Endothelial cell of umbilical vein (primary cell): ENCODE data around the gene SLC38A2. TPM values are rescaled to one million over a fixed set of nuclear protein-coding genes. Genes with fewer than 3 reads are reported as not detected.

ENCODE experiments used
- BruUV-seq: library from RNA; stranded (reverse); fragments of 400-500 nt; replicated peaks from 2 replicates; lab custom pipeline; 2021; lab: Mats Ljungman, UMichigan
- CTCF ChIA-PET: fragments of 300-600, 350-600 bp; sonication (Branson Sonifier 250); formaldehyde crosslinking; loops from one replicate; lab custom pipeline; 2021; ENCODE audit warnings: antibody characterized with exemption, inconsistent platforms; lab: Charles Lee
- POLR2A ChIA-PET: fragments of 300-600, 350-600 bp; sonication (Branson Sonifier 250); formaldehyde crosslinking; loops from one replicate; lab custom pipeline; 2021; ENCODE audit warnings: antibody characterized with exemption, inconsistent platforms; lab: Charles Lee
- DNase-seq: peaks from one replicate; pipeline ENCODE4 v3.0.0-alpha.2; 2011; ENCODE audit warnings: low read depth, low spot score
- FAIRE-seq: peaks from 2 replicates; lab custom pipeline; 2011; peaks lifted over from hg19 to GRCh38; lab: Jason Lieb, UNC
- H2AFZ ChIP-seq: 2 replicates; pipeline ENCODE4 v1.6.0; 2012; ENCODE audit warnings: low read depth, low read length, control low read depth, inconsistent platforms
- H3K27ac ChIP-seq: 2 replicates; pipeline ENCODE4 v1.5.1; 2011; ENCODE audit warnings: low read depth, mild to moderate bottlenecking, control low read depth, low read length, moderate library complexity; ENCODE audit not compliant: insufficient read depth
- H3K27me3 ChIP-seq, 2 experiments: 2 replicates each; pipeline versions ENCODE4 v1.6.0 to v1.6.1; 2011; ENCODE audit warnings: low read length in 2 of 2, mixed read lengths in 1 of 2; ENCODE audit not compliant: control insufficient read depth in 2 of 2, insufficient read depth in 2 of 2
- H3K36me3 ChIP-seq, 2 experiments: 2 replicates in 1 of 2; 3 replicates in 1 of 2; pipeline ENCODE4 v1.5.1; 2011; ENCODE audit warnings: low read length in 2 of 2, mild to moderate bottlenecking in 1 of 2, moderate library complexity in 1 of 2; ENCODE audit not compliant: control insufficient read depth in 2 of 2, insufficient read depth in 2 of 2; ENCODE audit errors: extremely low read depth in 1 of 2
- H3K4me1 ChIP-seq: 3 replicates; pipeline ENCODE4 v1.5.1; 2011; ENCODE audit warnings: mild to moderate bottlenecking, low read length; ENCODE audit not compliant: control insufficient read depth, insufficient read depth; ENCODE audit errors: extremely low read depth
- H3K4me2 ChIP-seq: 2 replicates; pipeline ENCODE4 v1.6.1; 2011; ENCODE audit warnings: low read length, control low read depth, mixed read lengths; ENCODE audit not compliant: insufficient read depth
- H3K4me3 ChIP-seq, 3 experiments: fragments of 200-600 bp in 1 of 3; sonication (generic), shearing (Covaris generic) in 1 of 3; replicated peaks in 1 of 3; 2 replicates each; pipeline ENCODE4 v1.5.1; 2011 to 2016; ENCODE audit warnings: control low read depth in 3 of 3, low read length in 3 of 3, mild to moderate bottlenecking in 2 of 3, inconsistent platforms in 1 of 3, low read depth in 1 of 3, moderate library complexity in 1 of 3; ENCODE audit not compliant: insufficient read depth in 1 of 3
- H3K79me2 ChIP-seq: 2 replicates; pipeline ENCODE4 v1.6.0; 2012; ENCODE audit warnings: low read length, inconsistent platforms; ENCODE audit not compliant: control insufficient read depth, insufficient read depth
- H3K9ac ChIP-seq: replicated peaks from 2 replicates; pipeline ENCODE3; 2011; ENCODE audit warnings: low read length, control low read depth; ENCODE audit not compliant: insufficient read depth; ENCODE audit errors: extremely low read depth
- H3K9me1 ChIP-seq: replicated peaks from 3 replicates; pipeline ENCODE4 v1.6.0; 2011; ENCODE audit warnings: mild to moderate bottlenecking, low read length; ENCODE audit not compliant: control insufficient read depth, insufficient read depth; ENCODE audit errors: extremely low read depth
- H3K9me3 ChIP-seq: replicated peaks from 2 replicates; pipeline ENCODE4 v1.5.1; 2012; ENCODE audit warnings: low read length, inconsistent platforms; ENCODE audit not compliant: control insufficient read depth, insufficient read depth
- H4K20me1 ChIP-seq: replicated peaks from 2 replicates; pipeline ENCODE3; 2011; ENCODE audit warnings: mild to moderate bottlenecking, low read length; ENCODE audit not compliant: control insufficient read depth, insufficient read depth; ENCODE audit errors: extremely low read depth
- EZH2 ChIP-seq: IDR thresholded peaks from 2 replicates; pipeline ENCODE4 v1.6.1; 2012; ENCODE audit warnings: borderline replicate concordance, low read depth, mild to moderate bottlenecking, moderate library complexity, low read length, inconsistent platforms; ENCODE audit not compliant: severe bottlenecking
- FOS ChIP-seq: IDR thresholded peaks from 2 replicates; pipeline ENCODE4 v1.6.1; 2011; ENCODE audit warnings: mild to moderate bottlenecking, low read length, moderate library complexity, borderline replicate concordance; ENCODE audit not compliant: insufficient read depth
- GATA2 ChIP-seq: IDR thresholded peaks from 2 replicates; pipeline ENCODE4 v1.7.0; 2011; ENCODE audit warnings: low read depth, mild to moderate bottlenecking, moderate library complexity, mixed read lengths, low read length; ENCODE audit not compliant: insufficient read length, insufficient read depth
- JUN ChIP-seq: IDR thresholded peaks from 2 replicates; pipeline ENCODE4 v1.6.1; 2011; ENCODE audit warnings: borderline replicate concordance, low read depth; ENCODE audit not compliant: insufficient read length, insufficient read depth
- MYC ChIP-seq: IDR thresholded peaks from one replicate; pipeline ENCODE4 v1.6.1; 2011; ENCODE audit warnings: mild to moderate bottlenecking, low read depth, low read length
- POLR2A ChIP-seq: IDR thresholded peaks from 2 replicates; pipeline ENCODE4 v1.6.1; 2012; ENCODE audit warnings: low read depth, mild to moderate bottlenecking, control low read depth, low read length
- POLR2AphosphoS5 ChIP-seq: IDR thresholded peaks from 2 replicates; pipeline ENCODE4 v1.6.1; 2012; ENCODE audit warnings: low read depth, mild to moderate bottlenecking, control low read depth, low read length, moderate library complexity; ENCODE audit not compliant: insufficient read depth
- dilution Hi-C: fragments of 300-500 bp; cut with MboI; formaldehyde crosslinking; loops from one replicate; pipeline ENCODE4 v1.15.0; 2019; ENCODE audit warnings: low sequenced_read_pairs; ENCODE audit not compliant: extremely low pct_ligation_motif_present
- intact Hi-C: fragments of 100-400 bp; cut with micrococcal nuclease; formaldehyde crosslinking; loops from one replicate; pipeline ENCODE4 v1.10.0; 2022
- polyA plus RNA-seq, 4 experiments: library from polyadenylated mRNA; depleted of rRNA in 3 of 4; stranded (reverse) in 3 of 4; unstranded in 1 of 4; fragments of >200 nt; gene quantifications; 2 replicates each; pipeline versions ENCODE4 v1.2.1 to v1.2.3, GENCODE V29; 2011 to 2012; ENCODE audit warnings: missing spikeins in 1 of 4
- total RNA-seq: library from RNA; stranded (reverse); gene quantifications from 2 replicates; pipeline ENCODE4 v1.2.3, GENCODE V29; 2021
- TF ChIP-seq, protein P1 (sequence below): IDR thresholded peaks from 2 replicates; pipeline ENCODE4 v1.6.1; 2011; ENCODE audit not compliant: insufficient read depth, insufficient read length
- TF ChIP-seq, protein P2 (sequence below), 2 donors: IDR thresholded peaks; 1 replicate in 1 of 2; 2 replicates in 1 of 2; pipeline ENCODE4 v1.5.1; 2011; ENCODE audit warnings: low read length in 2 of 2, mild to moderate bottlenecking in 2 of 2, moderate library complexity in 2 of 2, control low read depth in 1 of 2, inconsistent platforms in 1 of 2, low read depth in 1 of 2; ENCODE audit not compliant: insufficient read depth in 1 of 2; ENCODE audit errors: extremely low read depth in 1 of 2

The SLC38A2 gene
- total and polyA plus RNA-seq, 2 donors (not counting 3 experiments of a cell fraction or from before 2014, with no cell fraction given), result 267 to 427 TPM

DNA sequence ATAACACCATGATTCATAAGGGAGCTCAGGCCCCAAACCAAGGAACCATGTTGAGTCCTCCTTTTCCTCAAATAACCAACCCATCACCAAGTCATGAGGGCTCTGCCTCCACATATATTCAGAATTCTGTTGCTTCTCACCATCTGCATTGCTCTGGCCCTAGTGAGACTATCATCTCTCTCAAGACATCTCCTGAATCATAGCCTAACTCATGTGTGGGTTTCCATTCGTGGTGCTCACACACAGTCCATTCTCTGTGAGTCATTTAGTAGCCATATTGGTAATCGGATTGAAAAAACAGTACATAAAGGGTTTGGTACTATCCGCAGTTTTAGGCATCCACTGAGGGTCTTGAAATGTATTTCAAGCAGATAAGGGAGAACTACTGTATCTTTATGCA is 5.1 kb upstream of the SLC38A2 start:
- H2AFZ ChIP-seq, result no peak overlapping the region
- intact Hi-C loops (no loop called here), dilution Hi-C loops (no loop called here)
- H3K9ac ChIP-seq, result no peak overlapping the region
- H3K27me3 ChIP-seq, result no peaks in the 10 kb centered on the region
- no peaks in the 10 kb centered on the region for H4K20me1 ChIP-seq
- no peak overlapping the region for H3K27ac ChIP-seq
- BruUV-seq, result no TSS peak
- no peaks in the 10 kb centered on the region for H3K9me3 ChIP-seq
- no peak for DNase-seq
- no peak overlapping the region for H3K4me2 ChIP-seq
- H3K36me3 ChIP-seq, result no peaks in the 10 kb centered on the region
- H3K4me1 ChIP-seq, result peaks cover 13% of the 10 kb centered on the region
- ChIA-PET POLR2A (no interaction called here), CTCF (interaction anchor here (3.4 kb wide), 1 partner anchor 284 kb away, joined by 15 read pairs; no protein-coding TSS in a partner anchor)
- peaks cover 3% of the 10 kb centered on the region for H3K79me2 ChIP-seq
- no peaks in the 10 kb centered on the region for H3K9me1 ChIP-seq
- no peak overlapping the region for H3K4me3 ChIP-seq
- no peak for TF ChIP-seq POLR2AphosphoS5
- no peak for TF ChIP-seq FOS
- no peak for TF ChIP-seq MYC
- TF ChIP-seq EZH2, result no peak
- TF ChIP-seq, protein P1, sequence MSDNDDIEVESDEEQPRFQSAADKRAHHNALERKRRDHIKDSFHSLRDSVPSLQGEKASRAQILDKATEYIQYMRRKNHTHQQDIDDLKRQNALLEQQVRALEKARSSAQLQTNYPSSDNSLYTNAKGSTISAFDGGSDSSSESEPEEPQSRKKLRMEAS, result no peak
- TF ChIP-seq, protein P2, sequence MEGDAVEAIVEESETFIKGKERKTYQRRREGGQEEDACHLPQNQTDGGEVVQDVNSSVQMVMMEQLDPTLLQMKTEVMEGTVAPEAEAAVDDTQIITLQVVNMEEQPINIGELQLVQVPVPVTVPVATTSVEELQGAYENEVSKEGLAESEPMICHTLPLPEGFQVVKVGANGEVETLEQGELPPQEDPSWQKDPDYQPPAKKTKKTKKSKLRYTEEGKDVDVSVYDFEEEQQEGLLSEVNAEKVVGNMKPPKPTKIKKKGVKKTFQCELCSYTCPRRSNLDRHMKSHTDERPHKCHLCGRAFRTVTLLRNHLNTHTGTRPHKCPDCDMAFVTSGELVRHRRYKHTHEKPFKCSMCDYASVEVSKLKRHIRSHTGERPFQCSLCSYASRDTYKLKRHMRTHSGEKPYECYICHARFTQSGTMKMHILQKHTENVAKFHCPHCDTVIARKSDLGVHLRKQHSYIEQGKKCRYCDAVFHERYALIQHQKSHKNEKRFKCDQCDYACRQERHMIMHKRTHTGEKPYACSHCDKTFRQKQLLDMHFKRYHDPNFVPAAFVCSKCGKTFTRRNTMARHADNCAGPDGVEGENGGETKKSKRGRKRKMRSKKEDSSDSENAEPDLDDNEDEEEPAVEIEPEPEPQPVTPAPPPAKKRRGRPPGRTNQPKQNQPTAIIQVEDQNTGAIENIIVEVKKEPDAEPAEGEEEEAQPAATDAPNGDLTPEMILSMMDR (IDR thresholded peaks at IDR 0.05; ENCODE audit: extremely low read depth in 1 of 2, insufficient read depth in 1 of 2, low read depth in 1 of 2, low read length in 2 of 2), result no peak
- TF ChIP-seq JUN, result no peak
- TF ChIP-seq POLR2A, result no peak
- no peak for TF ChIP-seq GATA2
- no peak for FAIRE-seq
